H1 (cell line): ENCODE measurements around the gene AGAP1.

Experiments used
- POLR2A ChIP-seq, 2 experiments: IDR thresholded peaks; 1 replicate in 1 of 2; 2 replicates in 1 of 2; pipeline ENCODE4 v1.6.1; 2011; ENCODE audit warnings: low read depth in 2 of 2, low read length in 2 of 2, mild to moderate bottlenecking in 2 of 2; ENCODE audit errors: control extremely low read depth in 1 of 2
- POLR2AphosphoS5 ChIP-seq: IDR thresholded peaks from 2 replicates; pipeline ENCODE4 v1.6.1; 2011; ENCODE audit warnings: low read depth, low read length
- RXRA ChIP-seq: IDR thresholded peaks from 2 replicates; pipeline ENCODE4 v1.6.1; 2011; ENCODE audit warnings: low read depth, mild to moderate bottlenecking, low read length, moderate library complexity; ENCODE audit not compliant: insufficient read depth
- YY1 ChIP-seq: IDR thresholded peaks from 2 replicates; pipeline ENCODE4 v1.6.1; 2011; ENCODE audit warnings: low read depth, mild to moderate bottlenecking, low read length
- TF ChIP-seq, protein P1 (sequence below), 3 experiments: IDR thresholded peaks; 1 replicate in 2 of 3; 2 replicates in 1 of 3; pipeline versions ENCODE4 v1.5.1 to v1.6.1; 2011; ENCODE audit warnings: low read length in 3 of 3, mild to moderate bottlenecking in 3 of 3, inconsistent platforms in 2 of 3, low read depth in 1 of 3, moderate library complexity in 1 of 3; ENCODE audit not compliant: insufficient read depth in 1 of 3; ENCODE audit errors: control extremely low read depth in 1 of 3

- TF ChIP-seq POLR2A (IDR thresholded peaks at IDR 0.05; ENCODE audit: control extremely low read depth in 1 of 2, low read depth in 2 of 2, low read length in 2 of 2) (no peak), RXRA (no peak), POLR2AphosphoS5 (no peak), YY1 (no peak)
- TF ChIP-seq, protein P1, sequence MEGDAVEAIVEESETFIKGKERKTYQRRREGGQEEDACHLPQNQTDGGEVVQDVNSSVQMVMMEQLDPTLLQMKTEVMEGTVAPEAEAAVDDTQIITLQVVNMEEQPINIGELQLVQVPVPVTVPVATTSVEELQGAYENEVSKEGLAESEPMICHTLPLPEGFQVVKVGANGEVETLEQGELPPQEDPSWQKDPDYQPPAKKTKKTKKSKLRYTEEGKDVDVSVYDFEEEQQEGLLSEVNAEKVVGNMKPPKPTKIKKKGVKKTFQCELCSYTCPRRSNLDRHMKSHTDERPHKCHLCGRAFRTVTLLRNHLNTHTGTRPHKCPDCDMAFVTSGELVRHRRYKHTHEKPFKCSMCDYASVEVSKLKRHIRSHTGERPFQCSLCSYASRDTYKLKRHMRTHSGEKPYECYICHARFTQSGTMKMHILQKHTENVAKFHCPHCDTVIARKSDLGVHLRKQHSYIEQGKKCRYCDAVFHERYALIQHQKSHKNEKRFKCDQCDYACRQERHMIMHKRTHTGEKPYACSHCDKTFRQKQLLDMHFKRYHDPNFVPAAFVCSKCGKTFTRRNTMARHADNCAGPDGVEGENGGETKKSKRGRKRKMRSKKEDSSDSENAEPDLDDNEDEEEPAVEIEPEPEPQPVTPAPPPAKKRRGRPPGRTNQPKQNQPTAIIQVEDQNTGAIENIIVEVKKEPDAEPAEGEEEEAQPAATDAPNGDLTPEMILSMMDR (IDR thresholded peaks at IDR 0.05; ENCODE audit: control extremely low read depth in 1 of 3, insufficient read depth in 1 of 3, low read depth in 1 of 3, low read length in 3 of 3), result no peak
Measured at GRCh38 chr2:235552671-235553070, 58.8 kb downstream of the AGAP1 start.
